ENCODE data around the gene RAB36. TPM values are rescaled to one million over a fixed set of nuclear protein-coding genes. Genes with fewer than 3 reads are reported as not detected.
A peak's percentile ranks its signal among the peaks of the same experiment; 100 is the strongest.

RAB36 gene
- total RNA-seq, 1 donor from 2014 or later = 3.8 TPM

GRCh38 chr22:23106344-23106743 lies 38.9 kb upstream of the RAB36 start:
- H3K4me3 ChIP-seq = no peak overlapping the region
- intact Hi-C loops (cut with DNase I) = no loop called here
- H3K9me3 ChIP-seq = no peaks in the 10 kb centered on the region
- no peaks in the 10 kb centered on the region for H3K27me3 ChIP-seq
- H3K4me1 ChIP-seq = no peaks in the 10 kb centered on the region
- DNase-seq (no peak), ATAC-seq (peak; percentile 10)
- H3K27ac ChIP-seq = no peak overlapping the region
- TF ChIP-seq, protein P1, sequence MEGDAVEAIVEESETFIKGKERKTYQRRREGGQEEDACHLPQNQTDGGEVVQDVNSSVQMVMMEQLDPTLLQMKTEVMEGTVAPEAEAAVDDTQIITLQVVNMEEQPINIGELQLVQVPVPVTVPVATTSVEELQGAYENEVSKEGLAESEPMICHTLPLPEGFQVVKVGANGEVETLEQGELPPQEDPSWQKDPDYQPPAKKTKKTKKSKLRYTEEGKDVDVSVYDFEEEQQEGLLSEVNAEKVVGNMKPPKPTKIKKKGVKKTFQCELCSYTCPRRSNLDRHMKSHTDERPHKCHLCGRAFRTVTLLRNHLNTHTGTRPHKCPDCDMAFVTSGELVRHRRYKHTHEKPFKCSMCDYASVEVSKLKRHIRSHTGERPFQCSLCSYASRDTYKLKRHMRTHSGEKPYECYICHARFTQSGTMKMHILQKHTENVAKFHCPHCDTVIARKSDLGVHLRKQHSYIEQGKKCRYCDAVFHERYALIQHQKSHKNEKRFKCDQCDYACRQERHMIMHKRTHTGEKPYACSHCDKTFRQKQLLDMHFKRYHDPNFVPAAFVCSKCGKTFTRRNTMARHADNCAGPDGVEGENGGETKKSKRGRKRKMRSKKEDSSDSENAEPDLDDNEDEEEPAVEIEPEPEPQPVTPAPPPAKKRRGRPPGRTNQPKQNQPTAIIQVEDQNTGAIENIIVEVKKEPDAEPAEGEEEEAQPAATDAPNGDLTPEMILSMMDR (IDR thresholded peaks at IDR 0.05) = no peak
- H3K36me3 ChIP-seq = no peaks in the 10 kb centered on the region

- no peaks in the 10 kb centered on the region for H3K4me1 ChIP-seq
- H3K4me3 ChIP-seq = no peak overlapping the region
- TF ChIP-seq, protein P1 (IDR thresholded peaks at IDR 0.05) = no peak
- H3K36me3 ChIP-seq = no peaks in the 10 kb centered on the region
- ATAC-seq (no peak), DNase-seq (no peak)
- no peaks in the 10 kb centered on the region for H3K9me3 ChIP-seq
- no peak overlapping the region for H3K27ac ChIP-seq
- intact Hi-C loops (cut with DNase I) = no loop called here
- H3K27me3 ChIP-seq = no peaks in the 10 kb centered on the region
Measured at GRCh38 chr22:23106906-23107367, 38.3 kb upstream of the RAB36 start.

DNA sequence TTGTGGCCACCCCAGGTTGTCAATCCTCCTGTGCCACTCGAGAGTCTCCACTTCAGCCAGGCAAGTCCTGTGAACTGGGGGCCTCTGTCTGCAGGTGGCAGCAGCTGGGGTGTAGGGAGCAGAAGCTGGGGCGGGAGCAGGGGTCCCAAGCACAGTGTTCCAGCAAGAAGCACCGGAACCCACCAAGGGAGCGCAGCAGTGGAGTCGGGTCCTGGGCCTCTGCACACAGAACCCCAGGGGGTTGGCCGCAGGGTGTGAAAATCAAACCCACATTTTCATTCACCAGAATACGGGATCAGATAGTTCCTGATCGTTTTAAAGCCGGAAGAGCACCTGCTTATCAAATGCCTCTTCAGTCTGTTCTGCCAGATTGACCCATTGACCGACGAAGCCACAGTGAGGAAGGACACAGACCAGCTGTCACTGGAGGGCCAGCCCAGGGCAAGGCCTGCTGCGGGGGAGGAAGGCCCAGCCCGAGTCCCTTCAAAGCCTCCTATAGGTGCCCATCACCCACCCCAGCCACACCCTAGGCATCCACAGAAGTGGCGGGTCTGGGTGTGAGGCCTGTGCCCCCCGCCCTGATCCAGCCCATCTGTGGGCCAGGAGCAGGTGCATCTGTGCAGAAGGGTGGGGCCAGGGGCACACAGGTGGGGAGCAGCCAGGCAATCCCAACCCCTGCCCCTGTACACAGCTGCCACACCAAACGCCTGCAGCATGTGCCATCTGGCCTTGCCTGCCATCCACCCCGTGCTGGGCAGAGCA lies 37.6 kb upstream of the RAB36 start:
- ATAC-seq = no peak
- Histone ChIP-seq H3K9me3 (no peaks in the 10 kb centered on the region), H3K36me3 (no peaks in the 10 kb centered on the region), H3K4me3 (no peak overlapping the region), H3K27me3 (no peaks in the 10 kb centered on the region), H3K4me1 (no peaks in the 10 kb centered on the region), H3K27ac (no peak overlapping the region)
- no peak for DNase-seq
- TF ChIP-seq, protein P1 (IDR thresholded peaks at IDR 0.05) = no peak
- intact Hi-C loops (cut with DNase I) = no loop called here

DNA sequence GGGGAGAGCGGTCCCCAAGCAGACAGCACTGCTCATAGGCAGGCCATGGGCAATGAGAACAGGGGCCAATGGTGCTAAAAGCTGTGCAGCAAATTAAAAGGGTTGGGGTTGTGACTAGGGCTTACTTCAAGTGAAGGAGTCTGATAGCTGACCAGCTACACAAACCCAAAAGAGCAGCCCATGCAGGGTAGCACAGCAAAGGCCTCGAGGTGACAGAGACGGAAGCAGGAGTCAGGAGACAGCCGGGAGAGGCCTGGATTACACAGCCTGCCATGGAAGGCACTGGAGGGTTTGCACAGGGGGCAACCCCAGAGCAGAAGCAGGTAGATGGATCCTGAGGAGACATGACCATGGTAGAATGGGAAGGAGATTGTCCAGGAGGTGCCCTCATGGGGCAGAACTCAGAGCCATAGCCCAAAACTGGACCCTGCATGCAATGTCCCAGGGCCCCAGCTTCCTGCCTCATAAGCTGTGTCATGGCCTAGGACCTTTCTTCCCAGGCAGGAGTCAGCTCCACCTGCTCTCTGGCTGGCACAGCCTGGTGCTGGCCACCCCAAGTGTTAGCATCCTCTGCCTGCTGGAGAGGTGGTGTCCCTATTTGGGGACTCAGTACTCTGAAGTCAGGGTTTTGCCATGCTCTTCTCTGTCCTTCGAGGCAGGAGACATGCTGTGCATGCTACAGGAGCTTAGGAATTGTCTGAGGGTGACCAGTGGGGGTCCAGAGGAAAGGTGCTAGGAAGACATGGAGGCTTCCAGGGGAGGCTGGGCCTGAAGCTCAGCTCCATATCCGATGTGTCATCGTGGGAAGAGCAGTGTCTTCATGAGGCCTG lies 36.8 kb upstream of the RAB36 start:
- Histone ChIP-seq H3K27ac (no peak overlapping the region), H3K36me3 (no peaks in the 10 kb centered on the region), H3K27me3 (no peaks in the 10 kb centered on the region), H3K4me1 (no peaks in the 10 kb centered on the region), H3K4me3 (no peak overlapping the region), H3K9me3 (no peaks in the 10 kb centered on the region)
- TF ChIP-seq, protein P1 (IDR thresholded peaks at IDR 0.05) = no peak
- ATAC-seq = no peak
- intact Hi-C loops (cut with DNase I) = no loop called here
- DNase-seq = no peak

- Histone ChIP-seq H3K4me3 (no peak overlapping the region), H3K4me1 (no peaks in the 10 kb centered on the region), H3K9me3 (no peaks in the 10 kb centered on the region), H3K27ac (no peak overlapping the region), H3K36me3 (no peaks in the 10 kb centered on the region), H3K27me3 (no peaks in the 10 kb centered on the region)
- ATAC-seq (no peak), DNase-seq (no peak)
- TF ChIP-seq, protein P1 (IDR thresholded peaks at IDR 0.05) = no peak
- intact Hi-C loops (cut with DNase I) = no loop called here
Measured at GRCh38 chr22:23109079-23109347, 36.3 kb upstream of the RAB36 start.
